BJ (cell line): Measurements from ENCODE around the gene UNC79. TPM values are rescaled to one million over a fixed set of nuclear protein-coding genes. Genes with fewer than 3 reads are reported as not detected.

Experiments
- CTCF ChIA-PET: fragments of 350-600 bp; formaldehyde crosslinking; extraction: SDS; loops from one replicate; lab custom pipeline; 2021; ENCODE audit warnings: antibody characterized with exemption, inconsistent platforms; lab: Yijun Ruan, JAX
- POLR2A ChIA-PET: fragments of 300-600 bp; sonication (Branson Sonifier 250); formaldehyde crosslinking; extraction: SDS; loops from one replicate; lab custom pipeline; 2021; ENCODE audit warnings: antibody characterized with exemption; lab: Charles Lee
- DNase-seq: peaks from one replicate; pipeline ENCODE4 v3.0.0-alpha.2; 2011; ENCODE audit warnings: low read depth
- H3K27me3 ChIP-seq: 2 replicates; pipeline ENCODE4 v1.6.0; 2011; ENCODE audit warnings: low read length; ENCODE audit not compliant: control insufficient read depth, insufficient read depth
- H3K36me3 ChIP-seq: 2 replicates; pipeline ENCODE4 v1.5.1; 2011; ENCODE audit warnings: low read length; ENCODE audit not compliant: control insufficient read depth, insufficient read depth
- H3K4me3 ChIP-seq: 2 replicates; pipeline ENCODE4 v1.5.1; 2011; ENCODE audit warnings: low read depth, mild to moderate bottlenecking, control low read depth, low read length
- polyA plus RNA-seq: library from polyadenylated mRNA; depleted of rRNA; stranded (reverse); fragments of >200 nt; gene quantifications from 2 replicates; pipeline ENCODE4 v1.2.3, GENCODE V29; 2011
- TF ChIP-seq, protein P1 (sequence below): IDR thresholded peaks from 2 replicates; pipeline ENCODE4 v1.5.1; 2011; ENCODE audit warnings: low read depth, mild to moderate bottlenecking, control low read depth, inconsistent platforms, low read length, moderate library complexity; ENCODE audit not compliant: insufficient read depth

Gene UNC79
- polyA plus RNA-seq, 1 experiment: 0.04 TPM

DNA sequence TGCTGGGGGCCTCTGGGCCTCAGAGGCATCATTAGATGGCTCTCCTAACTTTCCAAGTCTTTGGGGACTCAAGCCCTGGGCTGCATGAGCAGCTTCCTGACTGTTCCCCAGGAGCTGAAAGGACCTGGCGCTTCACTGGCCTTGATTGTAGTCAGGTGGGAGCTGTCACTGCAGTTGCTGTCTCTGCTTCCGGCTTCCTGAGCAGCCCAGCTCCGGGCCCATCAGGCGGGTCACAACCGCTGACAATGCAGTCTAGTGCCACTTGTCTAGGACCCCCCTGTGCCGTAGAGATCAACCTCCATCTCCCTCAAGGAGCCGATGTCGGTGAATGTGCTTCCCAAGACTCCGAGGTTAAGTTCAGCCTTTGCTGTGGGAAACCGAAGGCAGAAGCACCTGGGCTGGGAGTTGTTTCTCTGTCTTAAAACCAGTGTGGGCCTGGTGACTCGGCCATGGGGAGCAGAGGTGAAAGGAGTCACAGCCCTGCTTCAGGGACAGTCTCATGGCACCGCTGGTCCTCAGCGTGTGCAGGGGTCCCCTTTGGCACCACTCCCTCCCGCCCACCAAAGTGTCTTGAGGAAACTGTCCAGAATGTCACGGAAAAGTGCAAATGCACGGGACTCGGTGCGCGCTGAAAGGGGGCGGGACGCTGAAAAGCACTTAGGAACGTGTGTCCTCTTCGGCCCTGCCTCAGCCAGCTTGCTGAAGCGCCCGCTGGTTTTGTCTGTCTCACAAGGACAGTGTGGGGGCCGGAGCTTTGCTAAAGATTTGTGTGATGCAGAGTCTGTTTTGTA, 312.7 kb downstream of the UNC79 start:
- TF ChIP-seq, protein P1, sequence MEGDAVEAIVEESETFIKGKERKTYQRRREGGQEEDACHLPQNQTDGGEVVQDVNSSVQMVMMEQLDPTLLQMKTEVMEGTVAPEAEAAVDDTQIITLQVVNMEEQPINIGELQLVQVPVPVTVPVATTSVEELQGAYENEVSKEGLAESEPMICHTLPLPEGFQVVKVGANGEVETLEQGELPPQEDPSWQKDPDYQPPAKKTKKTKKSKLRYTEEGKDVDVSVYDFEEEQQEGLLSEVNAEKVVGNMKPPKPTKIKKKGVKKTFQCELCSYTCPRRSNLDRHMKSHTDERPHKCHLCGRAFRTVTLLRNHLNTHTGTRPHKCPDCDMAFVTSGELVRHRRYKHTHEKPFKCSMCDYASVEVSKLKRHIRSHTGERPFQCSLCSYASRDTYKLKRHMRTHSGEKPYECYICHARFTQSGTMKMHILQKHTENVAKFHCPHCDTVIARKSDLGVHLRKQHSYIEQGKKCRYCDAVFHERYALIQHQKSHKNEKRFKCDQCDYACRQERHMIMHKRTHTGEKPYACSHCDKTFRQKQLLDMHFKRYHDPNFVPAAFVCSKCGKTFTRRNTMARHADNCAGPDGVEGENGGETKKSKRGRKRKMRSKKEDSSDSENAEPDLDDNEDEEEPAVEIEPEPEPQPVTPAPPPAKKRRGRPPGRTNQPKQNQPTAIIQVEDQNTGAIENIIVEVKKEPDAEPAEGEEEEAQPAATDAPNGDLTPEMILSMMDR: no peak
- no peaks in the 10 kb centered on the region for H3K36me3 ChIP-seq
- H3K27me3 ChIP-seq: no peaks in the 10 kb centered on the region
- DNase-seq: no peak
- no peak overlapping the region for H3K4me3 ChIP-seq
- ChIA-PET CTCF (no interaction called here), POLR2A (no interaction called here)

DNA sequence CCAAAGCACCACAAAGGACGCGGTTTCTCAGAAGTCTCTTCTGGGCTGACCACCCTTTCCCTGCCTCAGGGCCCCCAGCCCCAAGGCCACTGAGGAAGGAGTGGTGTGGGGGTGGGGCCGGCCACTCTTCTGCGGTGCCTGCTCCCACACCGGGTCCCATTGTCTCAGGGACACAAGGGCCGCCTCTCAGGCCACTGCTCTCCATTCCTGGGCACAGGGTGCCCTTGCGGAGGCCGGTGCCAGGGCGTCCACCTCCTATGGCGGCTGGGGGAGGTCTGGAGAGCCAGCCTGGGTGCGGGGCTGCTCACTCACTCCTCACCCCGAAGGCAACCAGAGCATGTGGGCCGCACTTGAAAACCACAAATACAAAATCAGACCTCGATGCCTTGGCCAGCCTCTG, 313.4 kb downstream of the UNC79 start:
- Histone ChIP-seq H3K4me3 (no peak overlapping the region), H3K36me3 (no peaks in the 10 kb centered on the region), H3K27me3 (no peaks in the 10 kb centered on the region)
- POLR2A ChIA-PET: no interaction called here
- CTCF ChIA-PET: no interaction called here
- TF ChIP-seq, protein P1: no peak
- no peak for DNase-seq

- POLR2A ChIA-PET: no interaction called here
Observed at GRCh38 chr14:93744876-93745275, 314.1 kb downstream of the UNC79 start.

GRCh38 chr14:93745603-93746273, 315.0 kb downstream of the UNC79 start:
- Histone ChIP-seq H3K27me3 (no peaks in the 10 kb centered on the region), H3K36me3 (no peaks in the 10 kb centered on the region), H3K4me3 (no peak overlapping the region)
- DNase-seq: no peak
- ChIA-PET CTCF (no interaction called here), POLR2A (no interaction called here)
- TF ChIP-seq, protein P1: no peak

More at GRCh38 chr14:93744876-93745275, 314.1 kb downstream of the UNC79 start:
- TF ChIP-seq, protein P1: no peak
- Histone ChIP-seq H3K4me3 (no peak overlapping the region), H3K27me3 (no peaks in the 10 kb centered on the region), H3K36me3 (no peaks in the 10 kb centered on the region)
- CTCF ChIA-PET: no interaction called here
- no peak for DNase-seq

DNA sequence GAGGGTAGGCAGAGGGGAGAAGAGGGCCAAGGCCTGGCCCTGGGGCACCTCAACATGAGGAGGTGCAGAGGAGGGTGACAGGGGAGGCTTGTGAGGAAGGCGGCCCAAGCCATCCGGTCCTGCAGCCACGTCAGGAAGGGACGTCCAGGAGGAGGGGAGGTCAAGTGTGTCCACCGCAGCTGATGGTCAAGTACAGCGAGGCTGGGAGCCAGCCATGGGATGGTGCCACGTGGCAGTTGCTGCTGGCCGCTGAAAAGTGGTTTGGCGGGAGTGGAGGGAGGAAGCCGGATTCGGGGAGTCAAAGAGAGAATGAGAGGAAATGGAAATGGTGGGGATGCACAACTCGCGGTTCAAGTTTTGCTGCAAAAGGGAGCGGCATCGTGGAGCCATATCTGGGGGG, 316.4 kb downstream of the UNC79 start:
- no peaks in the 10 kb centered on the region for H3K36me3 ChIP-seq
- no peaks in the 10 kb centered on the region for H3K27me3 ChIP-seq
- no peak overlapping the region for H3K4me3 ChIP-seq
- POLR2A ChIA-PET: no interaction called here
- no peak for DNase-seq
- TF ChIP-seq, protein P1: no peak
- CTCF ChIA-PET: no interaction called here
